K562 (cell line): ENCODE data around the gene ARMC7. TPM values are rescaled to one million over a fixed set of nuclear protein-coding genes. Genes with fewer than 3 reads are reported as not detected.

ENCODE experiments used
- ATAC-seq: fragments of 200-7000 bp; cut with Tn5 transposase; 3 replicates; pipeline ENCODE4 v1.9.1; 2020; ENCODE audit warnings: moderate library complexity
- BruUV-seq: library from RNA; stranded (reverse); fragments of 400-500 nt; replicated peaks from 2 replicates; lab custom pipeline; 2021; lab: Mats Ljungman, UMichigan
- CTCF ChIA-PET: fragments of 300-600 bp; formaldehyde crosslinking; extraction: SDS; loops from one replicate; lab custom pipeline; 2021; ENCODE audit warnings: low intra/inter-chr PET ratio; lab: Yijun Ruan, JAX
- POLR2A ChIA-PET: fragments of 300-600, 350-650 bp; sonication (Branson Sonifier 250); formaldehyde crosslinking; extraction: SDS; loops from one replicate; lab custom pipeline; 2021; ENCODE audit warnings: antibody characterized with exemption, inconsistent platforms; lab: Yijun Ruan, JAX
- DNase-seq, 4 experiments: peaks; one replicate each; pipeline versions ENCODE4 v3.0.0 to v3.0.0-alpha.2; 2011 to 2018; ENCODE audit warnings: low spot score in 3 of 4, mixed read lengths in 3 of 4; ENCODE audit errors: extremely low read depth in 1 of 4
- FAIRE-seq: peaks from 2 replicates; lab custom pipeline; 2011; peaks lifted over from hg19 to GRCh38; lab: Jason Lieb, UNC
- H2AFZ ChIP-seq: 2 replicates; pipeline ENCODE4 v1.6.0; 2011; ENCODE audit warnings: low read depth, low read length, control low read depth, inconsistent platforms
- H3K27ac ChIP-seq: fragments of 200-600 bp; 3 replicates; pipeline ENCODE4 v1.8.0; 2011; ENCODE audit warnings: low read depth, mild to moderate bottlenecking, control low read depth, inconsistent platforms, low read length, moderate library complexity, mixed read lengths; ENCODE audit errors: extremely low read depth
- H3K27me3 ChIP-seq, 2 experiments: fragments of 300-600 bp in 1 of 2; 2 replicates in 1 of 2; 3 replicates in 1 of 2; pipeline versions ENCODE4 v1.6.0 to v1.8.0; 2011; ENCODE audit warnings: inconsistent platforms in 2 of 2, low read length in 2 of 2, mild to moderate bottlenecking in 1 of 2, mixed read lengths in 1 of 2, moderate library complexity in 1 of 2; ENCODE audit not compliant: control insufficient read depth in 2 of 2, insufficient read depth in 2 of 2
- H3K36me3 ChIP-seq: fragments of 300-600 bp; 3 replicates; pipeline ENCODE4 v1.8.0; 2011; ENCODE audit warnings: mild to moderate bottlenecking, low read length, inconsistent platforms; ENCODE audit not compliant: control insufficient read depth, insufficient read depth
- H3K4me1 ChIP-seq, 2 experiments: fragments of 200-600 bp in 1 of 2; replicated peaks in 1 of 2; 2 replicates in 1 of 2; 3 replicates in 1 of 2; pipeline versions ENCODE4 v1.5.1 to v1.8.0; 2011; ENCODE audit warnings: inconsistent platforms in 2 of 2, low read length in 2 of 2, mild to moderate bottlenecking in 1 of 2, mixed read lengths in 1 of 2, moderate library complexity in 1 of 2; ENCODE audit not compliant: control insufficient read depth in 2 of 2, insufficient read depth in 2 of 2
- H3K4me2 ChIP-seq: 2 replicates; pipeline ENCODE4 v1.6.1; 2011; ENCODE audit warnings: low read length, control low read depth, inconsistent platforms, mixed read lengths; ENCODE audit not compliant: insufficient read depth
- H3K4me3 ChIP-seq: fragments of 200-600 bp; sonication (generic), shearing (Covaris generic); 2 replicates; pipeline ENCODE4 v1.5.1; 2016; ENCODE audit warnings: control low read depth, inconsistent platforms
- H3K79me2 ChIP-seq: fragments of 200-600 bp; 3 replicates; pipeline ENCODE4 v1.8.0; 2011; ENCODE audit warnings: low read length, inconsistent platforms; ENCODE audit not compliant: control insufficient read depth, insufficient read depth
- H3K9ac ChIP-seq, 2 experiments: 2 replicates each; pipeline versions ENCODE4 v1.6.0 to v1.6.1; 2011; ENCODE audit warnings: low read depth in 2 of 2, low read length in 2 of 2, control low read depth in 1 of 2, inconsistent platforms in 1 of 2, mild to moderate bottlenecking in 1 of 2, mixed read lengths in 1 of 2; ENCODE audit not compliant: insufficient read depth in 1 of 2
- H3K9me1 ChIP-seq: one replicate; pipeline ENCODE4 v1.6.0; 2011; ENCODE audit warnings: inconsistent platforms, mild to moderate bottlenecking, low read length, moderate library complexity; ENCODE audit not compliant: control insufficient read depth, insufficient read depth
- H3K9me3 ChIP-seq: replicated peaks from 2 replicates; pipeline ENCODE4 v1.5.1; 2011; ENCODE audit warnings: low read depth, low read length, inconsistent platforms; ENCODE audit not compliant: control insufficient read depth, insufficient read depth
- H4K20me1 ChIP-seq: replicated peaks from 2 replicates; pipeline ENCODE4 v1.6.1; 2011; ENCODE audit warnings: low read length, inconsistent platforms, mixed read lengths; ENCODE audit not compliant: control insufficient read depth, insufficient read depth
- ARNT ChIP-seq, 2 experiments: fragments of 450-650 bp; IDR thresholded peaks; 2 replicates each; pipeline ENCODE4 v1.6.1; 2016; ENCODE audit warnings: mild to moderate bottlenecking in 1 of 2
- BCL6 ChIP-seq: fragments of 250-450 bp; sonication (Bioruptor Pico); IDR thresholded peaks from 2 replicates; pipeline ENCODE4 v1.4.0; 2020
- BRD4 ChIP-seq: fragments of 200-600 bp; sonication (generic); IDR thresholded peaks from 2 replicates; pipeline ENCODE4 v1.6.1; 2017; ENCODE audit warnings: inconsistent platforms
- FOXA1 ChIP-seq: fragments of 450-650 bp; IDR thresholded peaks from 2 replicates; pipeline ENCODE4 v1.6.1; 2016; ENCODE audit warnings: mild to moderate bottlenecking, borderline replicate concordance
- HDAC1 ChIP-seq, 2 experiments: fragments of 450-650 bp; IDR thresholded peaks; 2 replicates each; pipeline ENCODE4 v1.6.1; 2016 to 2017; ENCODE audit warnings: inconsistent platforms in 1 of 2, mild to moderate bottlenecking in 1 of 2, moderate library complexity in 1 of 2
- HNRNPLL ChIP-seq: fragments of 200-400 bp; formaldehyde crosslinking; IDR thresholded peaks from 2 replicates; pipeline ENCODE4 v1.6.1; 2017; ENCODE audit warnings: low read length, low read depth, mild to moderate bottlenecking; ENCODE audit not compliant: poor library complexity, severe bottlenecking
- ILK ChIP-seq: fragments of 450-650 bp; IDR thresholded peaks from 2 replicates; pipeline ENCODE4 v1.6.1; 2016; ENCODE audit warnings: missing genetic modification characterization, low read depth, mild to moderate bottlenecking, missing compliant biosample characterization, moderate library complexity, borderline replicate concordance
- MIER1 ChIP-seq: fragments of 450-650 bp; IDR thresholded peaks from 2 replicates; pipeline ENCODE4 v1.6.1; 2016; ENCODE audit warnings: antibody characterized with exemption, mild to moderate bottlenecking, low read depth
- RNF2 ChIP-seq: sonication (generic); IDR thresholded peaks from 2 replicates; pipeline ENCODE4 v1.6.1; 2016
- YBX1 ChIP-seq: fragments of 450-650 bp; IDR thresholded peaks from 2 replicates; pipeline ENCODE4 v1.7.1; 2016; ENCODE audit warnings: mild to moderate bottlenecking
- ZFP30 ChIP-seq: fragments of 250-450 bp; sonication (Bioruptor Pico); IDR thresholded peaks from 2 replicates; pipeline ENCODE4 v1.8.0; 2022; ENCODE audit warnings: moderate library complexity, mild to moderate bottlenecking, inconsistent platforms, borderline replicate concordance
- ZFP36 ChIP-seq: fragments of 150-350 bp; IDR thresholded peaks from 2 replicates; pipeline ENCODE4 v1.6.1; 2018; ENCODE audit warnings: low read length, low read depth; ENCODE audit not compliant: partially characterized antibody
- ZNF146 ChIP-seq: IDR thresholded peaks from one replicate; pipeline ENCODE4 v1.6.1; 2018; ENCODE audit warnings: missing compliant biosample characterization; ENCODE audit not compliant: unreplicated experiment
- ZNF23 ChIP-seq: fragments of 250-450 bp; sonication (Bioruptor Pico); IDR thresholded peaks from 2 replicates; pipeline ENCODE4 v1.4.0; 2020; ENCODE audit warnings: mild to moderate bottlenecking
- ZNF3 ChIP-seq: fragments of 250-450 bp; sonication (Bioruptor Pico); IDR thresholded peaks from 2 replicates; pipeline ENCODE4 v1.5.0; 2021; ENCODE audit warnings: mild to moderate bottlenecking, moderate library complexity
- WGBS: fragments of 100-300 bp; shearing (Covaris generic); methylation state at CpG from one replicate; pipeline ENCODE4 v1.1.6; 2016; ENCODE audit warnings: low coverage, mixed read lengths; ENCODE audit not compliant: insufficient coverage; ENCODE audit errors: missing lambda C conversion rate; 5-methylcytosine and 5-hydroxymethylcytosine counted together
- in situ Hi-C: fragments of 300-500 bp; cut with MboI; formaldehyde crosslinking; loops from 4 replicates; pipeline ENCODE4 v1.15.0; 2018; ENCODE audit warnings: inconsistent platforms, mixed read lengths
- intact Hi-C: fragments of 100-400 bp; cut with micrococcal nuclease; formaldehyde crosslinking; loops from 2 replicates; pipeline ENCODE4 v1.14.2; 2022
- polyA plus RNA-seq, 8 experiments: library from polyadenylated mRNA; depleted of rRNA in 4 of 8; stranded (reverse) in 5 of 8; unstranded in 3 of 8; fragments of >200 nt; fragmentation: Nextera tagmentation in 2 of 8; fragmentation: Illumina TruSeq in 1 of 8; extraction: Ambion mirVana in 2 of 8; extraction: Trizol in 1 of 8; gene quantifications; 2 replicates each; pipeline versions ENCODE4 v1.2.1 to v1.2.3, GENCODE V29; 2011 to 2014; ENCODE audit warnings: inconsistent platforms in 1 of 8, missing spikeins in 1 of 8
- total RNA-seq, 7 experiments: library from RNA; depleted of rRNA in 6 of 7; stranded (reverse); fragments of >200 nt in 6 of 7; fragmentation: Illumina TruSeq in 2 of 7; extraction: Trizol in 2 of 7; gene quantifications; 2 replicates each; pipeline versions ENCODE4 v1.2.1 to v1.2.3, GENCODE V29; 2011 to 2021; ENCODE audit warnings: low replicate concordance in 1 of 7
- TF ChIP-seq, protein P1 (sequence below): fragments of 250-450 bp; sonication (Bioruptor Pico); IDR thresholded peaks from 2 replicates; pipeline ENCODE4 v1.4.0; 2020; ENCODE audit warnings: mild to moderate bottlenecking, moderate library complexity

ARMC7 gene
- total and polyA plus RNA-seq, 9 of the 15 experiments (the other 6 are each of a cell fraction or from before 2014, with no cell fraction given) = 1.4 to 15.2 (median 5.9) TPM

DNA sequence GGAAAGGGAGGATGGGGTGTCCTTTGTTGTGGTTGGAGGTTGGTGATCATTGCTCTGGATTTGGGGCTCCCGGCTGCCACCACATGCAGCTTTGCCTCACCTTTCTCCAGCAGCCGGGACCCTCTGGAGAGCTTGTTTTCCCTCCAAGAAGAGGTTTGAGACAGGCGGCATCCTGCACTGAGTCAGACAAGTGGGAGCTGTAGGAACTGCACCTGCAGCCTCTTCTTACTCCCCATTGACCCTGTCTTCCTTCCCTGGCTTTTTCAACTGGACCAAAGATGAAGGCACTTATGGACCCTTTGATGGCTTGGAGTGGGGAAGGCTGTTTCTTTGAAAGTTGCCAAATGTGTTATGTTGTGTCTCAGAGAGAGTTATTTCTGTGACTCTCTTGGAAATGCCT lies 46.1 kb upstream of the ARMC7 start:
- DNase-seq (peak in 1 of 4 experiments; percentile 9), FAIRE-seq (no peak), ATAC-seq (no peak)
- Histone ChIP-seq H3K4me2 (no peak overlapping the region), H3K36me3 (peaks cover 60% of the 10 kb centered on the region), H3K4me1 (peaks cover 0 to 3% of the 10 kb centered on the region in 2 experiments; a peak in 2 of 5 replicates), H3K27me3 (no peaks in the 10 kb centered on the region), H3K9me1 (no peaks in the 10 kb centered on the region), H4K20me1 (0 out of 2 replicates have a peak, but pooled peaks cover 3% of the 10 kb centered on the region), H3K9ac (no peak overlapping the region), H3K9me3 (no peaks in the 10 kb centered on the region), H3K27ac (no peak overlapping the region), H3K4me3 (no peak overlapping the region), H2AFZ (no peak overlapping the region), H3K79me2 (no peaks in the 10 kb centered on the region)
- POLR2A ChIA-PET = interaction anchor here (1.0 to 2.4 kb wide), 5 partner anchors 8 to 28 kb away, joined by 3 to 11 read pairs (median 5); no protein-coding TSS in a partner anchor
- WGBS = 93% methylated on average over 3 of the region's 3 CpGs
- TF ChIP-seq ILK = no peak
- no TSS peak for BruUV-seq
- intact Hi-C loops = no loop called here
- CTCF ChIA-PET = no interaction called here
- in situ Hi-C loops = loop anchor here (5.0 kb wide), 1 partner anchor 49 kb away; no protein-coding TSS in a partner anchor

DNA sequence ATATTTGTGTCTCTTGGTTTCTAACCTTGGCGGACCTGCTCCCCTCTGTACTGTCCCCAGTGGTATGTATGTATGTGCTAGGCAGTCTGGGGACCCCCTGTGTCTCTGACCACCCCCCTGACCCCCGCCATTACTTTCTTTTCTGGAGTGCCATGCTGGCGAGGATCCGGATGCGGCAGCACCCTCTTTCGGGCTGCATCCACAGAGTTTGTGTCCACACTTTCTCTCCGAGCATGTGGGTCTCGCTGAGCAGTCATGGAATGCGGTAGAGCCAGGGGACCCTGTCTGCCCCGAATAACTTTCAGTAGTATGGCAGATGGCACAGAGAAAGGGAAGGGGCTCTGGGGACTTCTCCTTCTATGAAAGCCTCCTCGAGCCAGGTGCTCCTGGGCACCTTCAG lies 45.7 kb upstream of the ARMC7 start:
- CTCF ChIA-PET = interaction anchor here (0.5 kb wide), 1 partner anchor 134 kb away, joined by 3 read pairs; no protein-coding TSS in a partner anchor
- FAIRE-seq (no peak), DNase-seq (peak in 1 of 4 experiments; percentile 8), ATAC-seq (no peak)
- no peak overlapping the region for H3K4me2 ChIP-seq
- in situ Hi-C loops = loop anchor here (5.0 kb wide), 1 partner anchor 48 kb away; no protein-coding TSS in a partner anchor
- no peak overlapping the region for H3K9ac ChIP-seq
- 0 out of 2 replicates have a peak, but pooled peaks cover 3% of the 10 kb centered on the region for H4K20me1 ChIP-seq
- no peak overlapping the region for H2AFZ ChIP-seq
- no peak overlapping the region for H3K4me3 ChIP-seq
- no peaks in the 10 kb centered on the region for H3K9me3 ChIP-seq
- H3K27ac ChIP-seq = no peak overlapping the region
- intact Hi-C loops = no loop called here
- WGBS = 82% methylated on average over 11 of the region's 11 CpGs
- POLR2A ChIA-PET = interaction anchor here (1.2 to 2.0 kb wide), 3 partner anchors 10 to 16 kb away, joined by 3 to 11 read pairs (median 5); no protein-coding TSS in a partner anchor
- H3K36me3 ChIP-seq = peaks cover 60% of the 10 kb centered on the region
- TF ChIP-seq HNRNPLL (no peak), RNF2 (no peak), ZNF3 (CRISPR knock-in tag) (no peak), ZNF23 (CRISPR knock-in tag) (no peak), ZFP30 (CRISPR knock-in tag) (no peak), ZFP36 (no peak), BCL6 (CRISPR knock-in tag) (no peak), ZNF146 (CRISPR knock-in tag) (no peak), BRD4 (no peak), FOXA1 (no peak), MIER1 (no peak), HDAC1 (IDR thresholded peaks at IDR 0.05) (no peak), YBX1 (no peak), ARNT (IDR thresholded peaks at IDR 0.05) (no peak)
- TF ChIP-seq, protein P1, sequence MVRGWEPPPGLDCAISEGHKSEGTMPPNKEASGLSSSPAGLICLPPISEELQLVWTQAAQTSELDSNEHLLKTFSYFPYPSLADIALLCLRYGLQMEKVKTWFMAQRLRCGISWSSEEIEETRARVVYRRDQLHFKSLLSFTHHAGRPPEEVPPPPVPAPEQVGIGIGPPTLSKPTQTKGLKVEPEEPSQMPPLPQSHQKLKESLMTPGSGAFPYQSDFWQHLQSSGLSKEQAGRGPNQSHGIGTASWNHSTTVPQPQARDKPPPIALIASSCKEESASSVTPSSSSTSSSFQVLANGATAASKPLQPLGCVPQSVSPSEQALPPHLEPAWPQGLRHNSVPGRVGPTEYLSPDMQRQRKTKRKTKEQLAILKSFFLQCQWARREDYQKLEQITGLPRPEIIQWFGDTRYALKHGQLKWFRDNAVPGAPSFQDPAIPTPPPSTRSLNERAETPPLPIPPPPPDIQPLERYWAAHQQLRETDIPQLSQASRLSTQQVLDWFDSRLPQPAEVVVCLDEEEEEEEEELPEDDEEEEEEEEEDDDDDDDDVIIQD (CRISPR knock-in tag) = no peak
- BruUV-seq = TSS peak; percentile 35
- H3K27me3 ChIP-seq = no peaks in the 10 kb centered on the region
- no peaks in the 10 kb centered on the region for H3K9me1 ChIP-seq
- no peaks in the 10 kb centered on the region for H3K79me2 ChIP-seq
- peaks cover 0 to 3% of the 10 kb centered on the region in 2 experiments; a peak in 3 of 5 replicates for H3K4me1 ChIP-seq
